ENCODE data around the gene UBE2S. TPM values are rescaled to one million over a fixed set of nuclear protein-coding genes. Genes with fewer than 3 reads are reported as not detected.

Gene UBE2S
- total RNA-seq, 1 donor from 2014 or later, result 167 TPM

Other genes starting within 250 kb of the UBE2S start
- gene DNAAF3, start 241.2 kb downstream of the UBE2S start, total RNA-seq, result not detected in 2 replicates
- not detected in 2 replicates for gene SYT5, start 227.5 kb downstream of the UBE2S start, total RNA-seq
- gene PTPRH, start 198.3 kb downstream of the UBE2S start, total RNA-seq, result 0.05 and 0.07 TPM in 2 replicates
- gene TMEM86B, start 179.0 kb downstream of the UBE2S start, total RNA-seq, result 11.2 and 12.6 TPM in 2 replicates
- gene PPP6R1, start 148.8 kb downstream of the UBE2S start, total RNA-seq, result 242 and 247 TPM in 2 replicates
- 30.0 and 33.5 TPM in 2 replicates for gene HSPBP1, start 127.7 kb downstream of the UBE2S start, total RNA-seq
- gene BRSK1, start 123.8 kb downstream of the UBE2S start, total RNA-seq, result 8.1 and 10.0 TPM in 2 replicates
- 0.93 and 1.4 TPM in 2 replicates for gene TMEM150B, start 82.4 kb downstream of the UBE2S start, total RNA-seq
- gene KMT5C, start 67.9 kb downstream of the UBE2S start, total RNA-seq, result 15.4 and 19.9 TPM in 2 replicates
- gene COX6B2, start 53.1 kb downstream of the UBE2S start, total RNA-seq, result 0.44 and 0.51 TPM in 2 replicates
- not detected in 2 replicates for gene GARIN5B, start 44.5 kb downstream of the UBE2S start, total RNA-seq
- gene IL11, start 37.3 kb downstream of the UBE2S start, total RNA-seq, result 0.51 and 0.74 TPM in 2 replicates
- not detected in 2 replicates for gene TMEM190, start 31.0 kb downstream of the UBE2S start, total RNA-seq
- gene TMEM238, start 23.5 kb downstream of the UBE2S start, total RNA-seq, result 11.8 and 14.8 TPM in 2 replicates
- gene RPL28, start 21.9 kb downstream of the UBE2S start, total RNA-seq, result 2,242 and 2,308 TPM in 2 replicates
- not detected in 2 replicates for gene SHISA7, start 35.5 kb upstream of the UBE2S start, total RNA-seq
- gene ISOC2, start 53.9 kb upstream of the UBE2S start, total RNA-seq, result 18.3 and 22.5 TPM in 2 replicates
- not detected in 2 replicates for gene C19orf85, start 57.0 kb upstream of the UBE2S start, total RNA-seq
- gene ZNF628, start 68.8 kb upstream of the UBE2S start, total RNA-seq, result 6.3 and 8.9 TPM in 2 replicates
- 11.4 and 13.2 TPM in 2 replicates for gene NAT14, start 77.4 kb upstream of the UBE2S start, total RNA-seq
- gene SSC5D, start 80.6 kb upstream of the UBE2S start, total RNA-seq, result 0.15 and 0.39 TPM in 2 replicates
- gene SBK2, start 129.3 kb upstream of the UBE2S start, total RNA-seq, result not detected in 2 replicates
- not detected in 2 replicates for gene SBK3, start 137.8 kb upstream of the UBE2S start, total RNA-seq
- 7.3 and 8.0 TPM in 2 replicates for gene ZNF579, start 173.1 kb upstream of the UBE2S start, total RNA-seq
- 14.9 and 15.5 TPM in 2 replicates for gene FIZ1, start 191.7 kb upstream of the UBE2S start, total RNA-seq
- gene ZNF524, start 192.5 kb upstream of the UBE2S start, total RNA-seq, result 21.0 and 25.4 TPM in 2 replicates
- gene ZNF865, start 197.9 kb upstream of the UBE2S start, total RNA-seq, result 15.8 and 16.8 TPM in 2 replicates
- 4.6 and 4.7 TPM in 2 replicates for gene ZNF784, start 216.8 kb upstream of the UBE2S start, total RNA-seq
- gene ZNF580, start 233.2 kb upstream of the UBE2S start, total RNA-seq, result 42.6 and 46.1 TPM in 2 replicates
- gene ZNF581, start 235.9 kb upstream of the UBE2S start, total RNA-seq, result 22.0 and 23.6 TPM in 2 replicates
- 8.9 TPM in 2 replicates for gene CCDC106, start 240.4 kb upstream of the UBE2S start, total RNA-seq
- gene U2AF2, start 247.2 kb upstream of the UBE2S start, total RNA-seq, result 258 and 268 TPM in 2 replicates

Data from T-helper 1 cell treated with Interleukin-12 subunit alpha and Interleukin-12 subunit beta and Interleukin-4 antibody, amounts not matched to agents 30 ng/mL and 1 ng/mL, for 36 hours (primary cell).